ENCODE results near the gene KLHL22. TPM values are rescaled to one million over a fixed set of nuclear protein-coding genes. Genes with fewer than 3 reads are reported as not detected.

Gene KLHL22
- total and polyA plus RNA-seq, 2 donors (not counting 1 experiment from before 2014, with no cell fraction given), result 17.4 to 35.3 TPM

GRCh38 chr22:20424568-20424931 is 71.0 kb downstream of the KLHL22 start:
- no peak overlapping the region for H3K9ac ChIP-seq (ENCODE audit: insufficient read depth, low read length)
- no peak overlapping the region for H3K4me3 ChIP-seq (replicated peaks in 1 of 4; ENCODE audit: control extremely low read depth in 1 of 4, insufficient read depth in 1 of 4, low read depth in 3 of 4, low read length in 4 of 4)
- TF ChIP-seq EZH2 (IDR thresholded peaks at IDR 0.05; ENCODE audit: low read length, missing control alignments) (no peak), CTCF (conservative IDR thresholded peaks at IDR 0.05 in 1 of 2, IDR thresholded peaks at IDR 0.05 in 1 of 2; ENCODE audit: low read depth in 1 of 2, low read length in 2 of 2) (no peak)
- no peaks in the 10 kb centered on the region for H3K9me3 ChIP-seq (ENCODE audit: control insufficient read depth, insufficient read depth, low read depth, low read length)
- no peak overlapping the region for H2AFZ ChIP-seq (ENCODE audit: low read length)
- H3K27ac ChIP-seq (ENCODE audit: insufficient read depth, low read length), result peak overlapping the region; percentile 1
- H4K20me1 ChIP-seq (ENCODE audit: control insufficient read depth, extremely low read depth, insufficient read depth, low read length), result no peaks in the 10 kb centered on the region
- no peak overlapping the region for H3K4me2 ChIP-seq (ENCODE audit: extremely low read depth, insufficient read depth, low read length)
- no peaks in the 10 kb centered on the region for H3K79me2 ChIP-seq (ENCODE audit: control insufficient read depth, insufficient read depth, low read length)
- DNase-seq (ENCODE audit: low read depth in 2 of 2), result no peak
- no peaks in the 10 kb centered on the region for H3K27me3 ChIP-seq (ENCODE audit: control insufficient read depth, insufficient read depth, low read length)
- peaks cover 14% of the 10 kb centered on the region for H3K4me1 ChIP-seq (ENCODE audit: control insufficient read depth, extremely low read depth, insufficient read depth, low read length)
- H3K36me3 ChIP-seq (ENCODE audit: control insufficient read depth, insufficient read depth, low read length), result peaks cover 15% of the 10 kb centered on the region

GRCh38 chr22:20423906-20424551 is 71.6 kb downstream of the KLHL22 start:
- no peak for DNase-seq (ENCODE audit: low read depth in 2 of 2)
- Histone ChIP-seq H3K4me2 (ENCODE audit: extremely low read depth, insufficient read depth, low read length) (no peak overlapping the region), H3K9ac (ENCODE audit: insufficient read depth, low read length) (no peak overlapping the region), H3K4me1 (ENCODE audit: control insufficient read depth, extremely low read depth, insufficient read depth, low read length) (peaks cover 14% of the 10 kb centered on the region), H3K27ac (ENCODE audit: insufficient read depth, low read length) (peak overlapping the region; percentile 1), H3K27me3 (ENCODE audit: control insufficient read depth, insufficient read depth, low read length) (no peaks in the 10 kb centered on the region), H4K20me1 (ENCODE audit: control insufficient read depth, extremely low read depth, insufficient read depth, low read length) (no peaks in the 10 kb centered on the region), H3K4me3 (replicated peaks in 1 of 4; ENCODE audit: control extremely low read depth in 1 of 4, insufficient read depth in 1 of 4, low read depth in 3 of 4, low read length in 4 of 4) (no peak overlapping the region), H3K79me2 (ENCODE audit: control insufficient read depth, insufficient read depth, low read length) (no peaks in the 10 kb centered on the region), H3K36me3 (ENCODE audit: control insufficient read depth, insufficient read depth, low read length) (peaks cover 11% of the 10 kb centered on the region), H3K9me3 (ENCODE audit: control insufficient read depth, insufficient read depth, low read depth, low read length) (no peaks in the 10 kb centered on the region), H2AFZ (ENCODE audit: low read length) (no peak overlapping the region)
- no peak for TF ChIP-seq CTCF (conservative IDR thresholded peaks at IDR 0.05 in 1 of 2, IDR thresholded peaks at IDR 0.05 in 1 of 2; ENCODE audit: low read depth in 1 of 2, low read length in 2 of 2)
- TF ChIP-seq EZH2 (IDR thresholded peaks at IDR 0.05; ENCODE audit: low read length, missing control alignments), result no peak

- Histone ChIP-seq H3K4me3 (replicated peaks in 1 of 4; ENCODE audit: control extremely low read depth in 1 of 4, insufficient read depth in 1 of 4, low read depth in 3 of 4, low read length in 4 of 4) (no peak overlapping the region), H3K36me3 (ENCODE audit: control insufficient read depth, insufficient read depth, low read length) (peaks cover 8% of the 10 kb centered on the region), H3K9me3 (ENCODE audit: control insufficient read depth, insufficient read depth, low read depth, low read length) (no peaks in the 10 kb centered on the region), H2AFZ (ENCODE audit: low read length) (no peak overlapping the region), H3K27me3 (ENCODE audit: control insufficient read depth, insufficient read depth, low read length) (no peaks in the 10 kb centered on the region), H3K4me2 (ENCODE audit: extremely low read depth, insufficient read depth, low read length) (no peak overlapping the region), H3K4me1 (ENCODE audit: control insufficient read depth, extremely low read depth, insufficient read depth, low read length) (peaks cover 14% of the 10 kb centered on the region), H3K27ac (ENCODE audit: insufficient read depth, low read length) (peak overlapping the region; percentile 59), H3K9ac (ENCODE audit: insufficient read depth, low read length) (no peak overlapping the region), H3K79me2 (ENCODE audit: control insufficient read depth, insufficient read depth, low read length) (no peaks in the 10 kb centered on the region), H4K20me1 (ENCODE audit: control insufficient read depth, extremely low read depth, insufficient read depth, low read length) (no peaks in the 10 kb centered on the region)
- DNase-seq (ENCODE audit: low read depth in 2 of 2), result peak in 1 of 2 donors; percentile 29
- no peak for TF ChIP-seq EZH2 (IDR thresholded peaks at IDR 0.05; ENCODE audit: low read length, missing control alignments)
- no peak for TF ChIP-seq CTCF (conservative IDR thresholded peaks at IDR 0.05 in 1 of 2, IDR thresholded peaks at IDR 0.05 in 1 of 2; ENCODE audit: low read depth in 1 of 2, low read length in 2 of 2)
Measured at GRCh38 chr22:20423008-20423905, 72.3 kb downstream of the KLHL22 start.
